HG02870 (cell line): ENCODE results near the gene ATP9B.
"Not testable (repeated sequence)": the region's sequence is repeated elsewhere in the genome, so short reads cannot be mapped to it uniquely, and the experiment has no call there.

Experiments used
- ATAC-seq: cut with Tn5 transposase; IDR thresholded peaks from one replicate; pipeline ENCODE4 v1.9.1; 2021; ENCODE audit warnings: mild to moderate bottlenecking, moderate library complexity; ENCODE audit not compliant: unreplicated experiment

The ATP9B gene

DNA sequence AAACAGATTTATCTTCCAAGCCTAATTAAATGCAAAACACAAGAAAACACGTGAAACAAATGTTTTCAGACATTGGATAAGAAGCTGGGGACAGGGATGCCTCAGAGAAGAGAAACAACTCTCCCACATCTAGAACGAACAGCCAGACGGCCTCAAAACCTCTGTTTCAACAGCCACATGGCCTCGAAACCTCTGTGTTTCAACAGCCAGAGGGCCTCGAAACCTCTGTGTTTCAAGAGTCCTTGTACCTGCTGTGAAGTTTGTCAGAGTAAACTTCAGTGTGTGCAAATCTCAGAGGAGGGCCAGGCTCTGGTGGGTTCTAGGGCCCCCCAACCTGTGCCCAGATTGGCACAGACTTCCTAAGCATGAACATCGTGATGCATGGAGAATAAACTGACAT, 283.2 kb downstream of the ATP9B start:
- no peak for ATAC-seq

DNA sequence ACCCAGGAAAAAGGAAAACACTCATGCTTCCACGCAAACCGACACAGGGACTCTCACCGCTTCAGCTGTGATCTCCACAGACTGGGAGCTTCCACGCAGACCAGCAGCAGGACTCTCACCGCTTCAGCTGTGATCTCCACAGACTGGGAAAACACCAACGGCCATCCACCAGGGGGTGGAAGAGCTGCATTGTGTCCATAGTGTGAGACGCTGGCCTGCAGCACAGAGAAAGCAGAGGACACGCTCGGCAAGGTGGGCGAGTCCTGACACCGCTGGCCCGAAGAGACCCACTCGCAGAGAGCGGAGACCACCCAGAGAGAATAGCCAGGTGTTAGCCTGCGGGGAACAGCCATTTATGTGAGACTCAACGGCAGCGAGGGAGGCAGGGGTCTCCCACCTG, 284.1 kb downstream of the ATP9B start:
- no peak for ATAC-seq

DNA sequence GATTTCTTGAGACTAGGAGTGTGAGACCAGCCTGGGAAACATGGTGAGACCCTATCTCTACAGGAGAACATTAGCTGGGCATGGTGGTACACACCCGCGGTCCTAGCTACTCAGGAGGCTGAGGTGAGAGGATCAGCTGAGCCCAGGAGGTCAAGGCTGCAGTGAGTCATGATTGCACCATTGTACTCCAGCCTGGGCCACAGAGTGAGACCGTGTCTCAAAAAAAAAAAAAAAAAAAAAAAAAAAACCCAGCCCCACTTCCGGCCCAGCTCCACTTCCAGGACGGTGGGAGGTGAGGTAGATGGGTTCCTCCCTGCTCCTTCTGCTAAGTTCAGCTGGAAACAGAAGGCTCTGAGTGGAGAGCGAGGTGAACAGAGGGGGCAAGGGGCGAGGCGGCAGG, 285.2 kb downstream of the ATP9B start:
- ATAC-seq: no peak

DNA sequence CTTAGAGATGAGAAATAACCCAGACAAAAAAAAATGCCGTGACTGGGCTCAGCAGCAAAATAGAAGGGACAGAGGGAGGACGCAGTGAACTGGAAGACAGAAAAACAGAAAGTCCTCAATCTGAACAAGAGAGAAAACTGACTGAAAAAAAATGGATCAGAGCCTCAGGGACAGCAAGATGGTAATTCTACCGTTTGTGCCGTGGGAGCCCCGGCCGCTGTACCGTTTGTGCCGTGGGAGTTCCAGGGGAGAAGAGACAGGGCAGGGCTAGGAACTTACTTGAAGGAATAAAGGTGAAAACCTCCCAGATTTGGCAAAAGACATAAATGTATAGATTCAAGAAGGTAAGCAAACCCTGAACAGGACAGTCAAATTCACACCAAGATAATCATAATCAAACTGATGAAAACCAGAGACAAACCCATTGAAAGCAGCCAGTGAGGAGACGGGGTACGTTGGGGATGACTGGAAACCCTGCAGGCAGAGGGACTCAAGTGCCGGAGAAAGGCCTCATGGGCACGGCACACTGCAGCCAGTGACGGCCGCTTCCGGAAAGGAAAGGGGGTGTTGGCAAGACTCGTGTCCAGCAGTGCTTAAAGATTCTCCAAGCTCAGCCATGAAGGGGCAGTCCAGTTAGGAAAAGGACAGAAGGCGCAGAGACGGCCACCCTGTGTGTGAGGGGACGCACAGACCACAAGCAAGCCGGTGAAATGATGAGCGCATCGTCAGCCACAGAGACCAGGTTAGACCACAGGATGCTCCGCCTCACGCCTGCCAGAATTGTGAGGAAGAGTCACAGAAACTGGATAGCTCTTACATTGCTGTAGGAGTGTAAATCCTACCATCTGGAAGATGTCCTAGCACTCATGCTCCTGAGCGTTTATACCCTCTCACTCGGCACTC, 286.5 kb downstream of the ATP9B start:
- ATAC-seq: peak; percentile 46

DNA sequence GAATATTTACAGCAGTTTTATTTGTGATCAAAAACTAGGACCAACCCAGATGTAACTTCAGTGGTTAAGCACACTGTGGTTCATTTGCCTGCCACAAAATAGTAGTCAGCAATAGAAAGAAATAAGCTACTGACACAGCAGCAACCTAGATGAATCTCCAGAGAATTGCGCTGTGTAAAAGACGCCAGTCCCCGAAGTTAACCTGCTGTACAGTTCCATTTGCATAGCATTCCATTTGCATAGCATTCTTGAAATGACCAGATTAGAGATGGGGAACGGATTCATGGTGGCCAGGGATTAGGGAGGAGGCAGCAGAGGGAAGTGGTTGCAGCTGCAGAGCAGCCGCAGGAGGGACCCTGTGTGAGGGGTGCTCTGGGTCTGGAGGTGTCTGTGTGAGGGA, 287.2 kb downstream of the ATP9B start:
- peak; percentile 88 for ATAC-seq

DNA sequence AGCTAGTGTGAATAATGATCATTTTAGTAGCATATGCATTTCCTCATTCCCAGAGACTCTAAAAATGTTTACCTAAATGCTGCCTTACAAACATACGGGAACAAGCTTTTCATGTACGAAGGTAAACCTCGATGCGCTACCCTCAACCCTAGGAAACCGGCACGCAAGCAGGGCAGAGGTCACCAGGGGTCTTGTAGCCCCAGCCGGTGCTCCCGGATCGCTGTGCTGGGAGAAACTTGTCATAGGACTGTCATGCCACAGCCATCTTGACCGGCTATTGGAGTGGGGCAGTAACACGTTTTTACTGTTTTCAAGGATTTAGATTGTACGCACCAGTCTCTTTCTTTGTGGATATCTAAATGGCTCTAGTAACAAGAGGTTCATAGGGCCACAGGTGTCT, 291.7 kb downstream of the ATP9B start:
- ATAC-seq: no peak

DNA sequence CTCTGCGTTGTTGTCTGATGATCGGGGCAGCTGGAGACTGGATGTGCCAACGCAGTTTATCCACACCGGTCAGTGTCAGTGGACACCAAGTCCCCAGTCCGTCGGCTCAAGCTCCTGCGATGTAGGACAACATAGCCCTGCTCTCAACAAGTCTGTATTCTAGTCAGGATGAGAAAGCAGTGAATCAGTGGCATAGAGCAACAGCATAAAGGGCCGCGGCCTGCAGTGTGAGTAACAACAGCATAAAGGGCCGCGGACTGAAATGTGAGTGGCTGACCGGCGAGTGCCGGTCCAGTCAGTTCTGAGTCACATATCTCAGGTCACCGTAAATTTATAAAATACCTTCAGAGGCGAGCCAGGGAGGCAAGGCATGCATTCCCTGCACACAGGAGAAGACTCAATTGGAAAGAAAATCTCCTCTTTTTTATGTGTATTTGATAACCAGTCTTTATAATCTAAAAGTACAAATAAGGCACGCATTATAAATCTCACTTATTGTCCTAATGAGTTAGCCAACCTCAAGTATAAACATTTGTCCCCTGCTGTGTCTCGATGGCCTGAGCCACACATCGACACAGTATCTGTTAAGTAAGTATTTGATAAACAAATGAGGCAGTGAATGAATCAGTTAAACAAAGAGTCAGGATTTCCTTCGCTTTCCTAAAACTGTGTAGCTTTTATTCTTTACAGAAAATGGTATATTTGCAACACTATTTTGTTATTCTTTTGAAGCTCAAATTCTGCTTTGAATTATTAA, 292.8 kb downstream of the ATP9B start:
- no peak for ATAC-seq

DNA sequence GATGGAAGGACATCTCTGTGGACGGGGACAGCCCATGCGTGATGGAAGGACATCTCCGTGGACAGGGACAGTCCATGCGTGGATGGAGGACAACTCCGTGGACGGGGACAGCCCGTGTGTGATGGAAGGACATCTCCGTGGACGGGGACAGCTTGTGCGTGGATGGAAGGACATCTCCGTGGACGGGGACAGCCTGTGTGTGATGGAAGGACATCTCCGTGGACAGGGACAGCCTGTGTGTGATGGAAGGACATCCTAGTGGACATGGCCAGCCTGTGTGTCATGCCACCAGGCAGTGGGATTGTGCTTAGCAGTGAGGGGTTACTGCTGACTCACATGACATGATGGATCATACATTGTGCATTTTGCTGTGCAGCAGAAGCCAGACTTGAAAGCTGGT, 296.5 kb downstream of the ATP9B start:
- ATAC-seq: no peak

DNA sequence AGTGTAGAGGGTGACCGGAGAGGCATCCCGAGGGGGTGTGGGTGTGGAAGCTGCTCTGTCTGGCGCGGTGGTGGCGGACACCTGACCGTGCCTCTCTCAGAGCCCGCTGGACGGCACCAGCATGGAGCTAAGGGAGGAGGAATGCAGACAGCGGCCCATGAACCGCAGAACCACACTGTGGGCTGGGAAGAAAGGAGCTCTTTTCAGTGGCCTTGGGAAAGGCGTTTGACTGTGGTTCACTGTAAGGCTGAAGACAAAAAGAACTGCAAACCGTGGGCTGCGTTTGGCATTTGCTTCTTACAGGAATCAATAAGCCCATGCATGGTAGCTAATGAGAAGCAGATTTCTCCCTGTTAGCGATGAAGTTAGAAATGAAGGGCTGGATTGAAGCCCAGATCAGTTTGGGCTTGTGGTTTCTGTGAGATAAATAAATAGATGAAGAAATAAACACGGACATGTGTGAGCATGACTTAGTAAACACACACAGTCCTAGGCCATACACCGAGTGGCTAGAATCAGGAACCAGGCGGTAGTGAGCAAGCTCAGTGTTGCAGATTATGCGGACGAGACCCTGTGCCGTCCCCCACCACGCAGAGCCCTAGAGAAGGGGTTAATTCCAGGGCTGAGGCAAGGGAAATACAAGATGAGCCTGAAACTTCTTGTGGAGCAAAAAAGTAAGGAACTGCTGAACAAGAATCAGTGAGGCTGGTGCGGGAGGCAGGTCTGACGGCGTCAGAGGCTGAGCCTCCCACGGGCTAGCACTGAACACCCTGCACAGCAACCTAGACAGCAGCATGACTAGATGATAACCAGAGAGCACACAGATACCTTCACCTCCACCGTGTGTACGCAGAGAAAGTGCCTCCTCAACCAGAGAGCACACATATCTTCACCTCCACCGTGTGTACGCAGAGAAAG, 297.2 kb downstream of the ATP9B start:
- ATAC-seq: no peak

DNA sequence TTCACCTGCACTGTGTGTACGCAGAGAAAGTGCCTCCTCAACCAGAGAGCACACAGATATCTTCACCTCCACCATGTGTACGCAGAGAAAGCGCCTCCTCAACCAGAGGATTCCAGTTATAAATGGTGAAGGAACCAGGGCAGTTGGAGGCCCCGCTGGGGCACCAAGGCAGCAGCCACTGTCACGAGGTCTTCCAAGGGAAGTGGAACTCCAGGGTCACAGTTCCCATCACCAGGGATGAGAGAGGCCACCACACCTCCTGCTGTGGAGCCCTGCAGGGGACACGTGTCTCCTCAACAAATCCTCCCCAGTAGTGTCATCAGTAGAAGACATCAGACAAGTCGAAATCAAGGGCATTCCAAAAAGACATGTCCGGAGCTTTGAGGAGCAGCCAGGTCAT, 298.3 kb downstream of the ATP9B start:
- no peak for ATAC-seq

DNA sequence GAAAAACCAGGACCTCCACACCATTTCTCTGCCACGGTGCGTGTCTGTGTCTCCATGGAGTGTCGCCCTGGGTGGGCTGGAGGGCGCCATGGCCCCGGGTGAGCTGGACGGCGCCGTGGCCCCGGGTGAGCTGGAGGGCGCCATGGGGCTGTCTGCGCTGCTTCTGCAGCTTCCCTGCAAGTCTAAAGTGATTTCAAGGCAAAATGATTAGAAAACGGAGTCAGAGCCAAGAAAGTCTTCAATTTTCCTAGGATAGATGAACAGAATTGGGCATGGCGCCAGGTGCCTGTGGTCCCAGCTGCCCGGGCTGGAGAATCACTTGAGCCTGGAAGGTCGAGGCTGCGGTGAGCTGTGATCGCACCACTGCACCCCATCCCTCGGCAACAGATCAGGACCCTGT, 298.8 kb downstream of the ATP9B start:
- no peak for ATAC-seq

DNA sequence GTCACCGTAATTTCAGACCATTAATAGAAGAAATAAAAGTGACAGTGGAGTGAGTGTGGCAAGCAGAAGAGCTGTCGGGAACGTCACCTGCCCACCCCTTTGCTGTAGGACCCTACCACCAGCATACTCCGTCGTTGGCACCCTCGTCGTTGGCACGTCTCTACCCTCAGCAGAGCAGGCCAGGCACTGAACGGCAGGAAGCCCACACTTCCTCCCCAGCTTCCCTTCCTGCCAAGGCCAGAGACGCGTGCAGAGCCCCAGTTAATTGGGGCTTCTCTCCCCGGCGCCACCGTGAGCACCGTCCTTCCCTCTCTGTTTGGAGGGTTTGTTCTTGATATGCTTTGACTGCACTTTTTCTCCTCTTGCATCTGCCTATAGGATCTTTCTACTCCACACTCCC, 299.5 kb downstream of the ATP9B start:
- no peak for ATAC-seq

DNA sequence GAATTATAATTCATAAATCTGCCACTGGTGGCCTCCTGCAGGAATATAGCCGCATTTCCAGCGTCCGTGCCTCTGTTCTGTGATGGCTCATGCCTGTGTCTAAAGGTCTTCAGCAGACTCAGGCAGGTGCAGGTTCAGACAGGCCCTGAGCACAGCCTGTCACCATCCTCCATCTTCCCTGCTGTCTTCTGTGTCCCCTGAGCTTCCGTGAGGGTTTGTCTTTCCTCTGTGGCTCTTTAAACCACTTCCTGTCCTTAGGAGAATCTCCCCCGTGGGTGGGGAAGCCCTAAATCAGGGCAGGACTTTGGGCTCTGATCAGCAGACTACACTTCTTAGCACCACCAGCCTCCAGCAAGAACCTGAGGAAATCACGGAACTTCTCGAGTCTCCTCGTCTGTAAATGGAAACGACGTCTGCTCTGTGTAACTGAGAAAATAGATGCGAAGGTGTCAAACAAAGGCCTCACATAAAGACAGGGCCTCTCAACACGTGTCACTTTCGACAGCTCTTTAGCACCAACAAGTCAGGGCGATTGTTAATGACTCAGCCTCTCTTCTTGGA, 302.4 kb downstream of the ATP9B start:
- ATAC-seq: peak; percentile 38

DNA sequence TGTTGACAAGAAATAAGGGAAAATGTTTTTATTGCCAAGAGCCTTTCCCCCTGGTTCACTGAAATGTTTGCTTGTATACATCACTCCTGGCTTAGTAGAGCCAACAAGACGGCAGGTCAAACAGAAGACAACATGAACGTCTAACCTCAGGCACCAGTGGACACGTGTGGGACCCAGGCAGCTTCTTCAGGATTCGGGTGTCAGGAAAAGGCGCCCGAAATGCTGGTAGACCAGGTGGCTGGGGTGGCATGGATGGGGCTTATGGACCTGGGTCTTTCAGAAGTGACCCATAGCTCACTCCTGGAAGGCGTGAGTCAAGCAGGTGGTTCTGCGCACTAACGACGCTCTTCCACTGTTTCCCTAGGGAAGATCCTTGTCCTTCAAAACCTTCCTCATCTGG, 303.3 kb downstream of the ATP9B start:
- ATAC-seq: no peak

DNA sequence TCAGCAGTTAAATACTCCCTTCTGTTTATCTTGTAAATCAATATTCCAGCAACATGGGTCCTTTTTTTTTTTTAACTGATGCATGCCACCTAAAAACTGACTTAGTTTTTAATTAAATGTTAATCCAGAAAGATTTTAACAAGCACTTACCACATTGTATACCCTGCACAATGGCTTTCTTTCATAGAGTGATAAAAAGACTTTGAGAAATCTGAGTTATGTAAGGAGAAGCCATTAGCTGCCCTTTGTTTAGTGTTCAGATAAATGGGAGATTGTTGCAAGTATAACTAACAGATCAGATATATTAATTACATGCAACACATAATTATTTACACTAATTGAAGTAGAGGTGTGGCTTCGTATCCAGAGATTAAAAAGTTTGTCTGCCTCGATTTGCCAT, 303.8 kb downstream of the ATP9B start:
- no peak for ATAC-seq

DNA sequence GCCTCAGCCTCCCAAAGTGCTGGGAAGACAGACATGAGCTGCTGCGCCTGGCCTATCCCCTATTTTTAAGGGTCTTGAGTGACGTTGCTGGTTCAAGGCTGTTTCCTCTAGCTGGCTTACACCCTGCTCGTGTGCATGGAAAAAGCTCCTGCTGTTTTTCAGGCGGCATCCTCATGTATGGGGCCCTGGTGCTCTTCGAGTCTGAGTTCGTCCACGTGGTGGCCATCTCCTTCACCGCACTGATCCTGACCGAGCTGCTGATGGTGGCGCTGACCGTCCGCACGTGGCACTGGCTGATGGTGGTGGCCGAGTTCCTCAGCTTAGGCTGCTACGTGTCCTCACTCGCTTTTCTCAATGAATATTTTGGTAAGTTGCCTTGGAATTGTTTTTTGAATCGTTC, 304.5 kb downstream of the ATP9B start:
- no peak for ATAC-seq

DNA sequence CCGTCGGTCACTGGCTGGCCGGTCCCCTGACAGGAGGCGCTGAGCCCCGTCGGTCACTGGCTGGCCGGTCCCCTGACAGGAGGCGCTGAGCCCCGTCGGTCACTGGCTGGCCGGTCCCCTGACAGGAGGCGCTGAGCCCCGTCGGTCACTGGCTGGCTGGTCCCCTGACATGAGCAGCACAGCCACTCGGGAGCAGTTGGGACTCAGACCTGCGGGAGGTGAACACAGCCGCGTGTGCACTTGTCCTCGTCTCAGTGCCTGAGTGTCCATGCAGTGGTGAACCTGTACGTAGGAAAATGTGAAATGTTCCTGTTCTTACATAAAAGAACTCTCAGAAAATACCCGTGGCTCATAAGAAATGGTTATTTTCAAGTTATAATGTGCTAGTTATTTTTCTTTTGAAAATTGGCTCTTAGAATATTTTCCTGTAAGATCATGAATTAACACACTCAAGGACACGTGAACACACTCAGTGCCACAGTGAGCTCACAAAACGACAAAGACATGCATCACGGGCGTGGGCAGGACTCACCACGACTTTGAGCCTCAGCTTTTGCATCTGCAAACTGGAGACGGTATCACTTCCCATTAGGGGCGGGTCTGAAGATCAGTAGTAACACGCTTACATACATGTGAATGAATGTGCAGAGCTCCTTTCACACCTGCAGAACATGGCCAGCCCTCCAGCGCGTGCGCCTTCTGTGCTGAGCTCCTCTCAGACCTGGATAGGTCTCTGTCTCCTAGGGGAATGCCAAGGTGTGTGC, 305.4 kb downstream of the ATP9B start:
- ATAC-seq: peak; percentile 94

DNA sequence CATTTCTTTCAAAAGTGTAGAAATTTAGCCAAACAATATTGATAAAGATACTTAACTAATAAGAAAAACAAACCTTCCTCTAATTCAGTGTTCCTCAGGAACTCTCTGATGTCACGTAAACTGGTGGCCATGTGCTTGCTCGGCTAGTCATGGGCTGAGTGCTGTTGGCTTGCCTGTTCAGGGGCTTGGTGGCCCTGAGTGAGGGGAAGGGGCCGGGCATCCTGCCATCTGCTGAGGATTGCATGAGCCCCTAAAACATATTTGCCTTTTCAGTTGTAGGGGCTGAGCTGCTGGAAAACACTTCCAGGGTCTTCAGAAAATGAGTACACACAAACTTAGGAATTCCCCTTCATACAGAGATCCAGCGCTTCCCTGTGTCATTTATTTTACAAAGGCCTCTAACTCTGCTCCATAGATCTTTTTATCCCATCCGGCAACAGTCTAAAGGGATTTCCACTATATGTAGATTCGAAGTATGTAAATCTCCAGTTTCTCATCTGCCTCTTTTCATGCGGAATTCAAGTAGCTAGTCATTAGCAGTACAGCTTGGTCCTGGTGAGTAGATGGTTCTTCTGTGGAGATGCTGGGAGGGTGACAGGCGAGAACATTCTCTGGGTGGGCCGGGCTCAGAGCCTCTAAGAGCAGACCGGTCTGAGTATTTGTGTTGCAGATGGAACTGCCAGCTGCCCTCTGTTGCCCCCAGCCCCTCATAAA, 306.4 kb downstream of the ATP9B start:
- no peak for ATAC-seq

DNA sequence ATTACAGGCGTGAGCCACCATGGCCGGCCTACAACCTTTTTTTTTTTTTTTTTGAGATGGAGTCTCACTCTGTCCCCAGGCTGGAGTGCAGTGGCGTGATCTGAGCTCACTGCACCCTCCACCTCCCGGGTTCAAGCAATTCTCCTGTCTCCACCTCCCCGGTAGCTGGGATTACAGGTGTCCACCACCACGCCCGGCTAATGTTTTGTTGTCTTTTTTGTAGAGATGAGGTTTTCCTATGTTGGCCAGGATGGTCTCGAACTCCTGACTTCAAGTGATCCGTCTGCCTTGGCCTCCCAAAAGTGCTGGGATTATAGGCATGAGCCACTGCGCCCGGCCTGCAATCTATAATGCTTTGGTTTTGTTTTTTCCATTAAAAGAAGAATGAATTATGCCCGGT, 307.5 kb downstream of the ATP9B start:
- ATAC-seq: not testable (repeated sequence)
